H1 (cell line): ENCODE results near the gene UHMK1. TPM values are rescaled to one million over a fixed set of nuclear protein-coding genes. Genes with fewer than 3 reads are reported as not detected.

Source experiments
- CHD7 ChIP-seq: fragments of 300-600 bp; sonication (generic); IDR thresholded peaks from 2 replicates; pipeline ENCODE4 v1.7.1; 2012; ENCODE audit warnings: low read length, moderate library complexity, mild to moderate bottlenecking, inconsistent platforms; ENCODE audit not compliant: insufficient replicate concordance
- CTCF ChIP-seq, 3 experiments: IDR thresholded peaks; 1 replicate in 2 of 3; 2 replicates in 1 of 3; pipeline versions ENCODE4 v1.5.1 to v1.6.1; 2011; ENCODE audit warnings: low read length in 3 of 3, mild to moderate bottlenecking in 3 of 3, inconsistent platforms in 2 of 3, low read depth in 1 of 3, moderate library complexity in 1 of 3; ENCODE audit not compliant: insufficient read depth in 1 of 3; ENCODE audit errors: control extremely low read depth in 1 of 3
- HDAC6 ChIP-seq: IDR thresholded peaks from one replicate; pipeline ENCODE4 v1.7.1; 2012; ENCODE audit warnings: low read depth, mild to moderate bottlenecking, inconsistent platforms, low read length, moderate library complexity
- KDM1A ChIP-seq: fragments of 200-600, 300-600 bp; sonication (generic); IDR thresholded peaks from 2 replicates; pipeline ENCODE4 v1.7.1; 2016; ENCODE audit warnings: mild to moderate bottlenecking, low read length, borderline replicate concordance
- MAFK ChIP-seq: IDR thresholded peaks from 2 replicates; pipeline ENCODE4 v1.6.1; 2012; ENCODE audit warnings: low read depth, mild to moderate bottlenecking, improper control_type of control experiment, low read length
- RNF2 ChIP-seq: fragments of 200-900, 300-1000 bp; sonication (generic); IDR thresholded peaks from 2 replicates; pipeline ENCODE4 v1.7.1; 2016; ENCODE audit warnings: borderline replicate concordance, low read depth, mild to moderate bottlenecking, antibody characterized with exemption, low read length; ENCODE audit not compliant: poor library complexity, severe bottlenecking; ENCODE audit errors: missing control alignments
- SUZ12 ChIP-seq: fragments of 200-600 bp; sonication (generic); IDR thresholded peaks from 2 replicates; pipeline ENCODE4 v1.6.1; 2012; ENCODE audit warnings: mild to moderate bottlenecking, inconsistent platforms, low read length, moderate library complexity, mixed read lengths
- YY1 ChIP-seq: IDR thresholded peaks from 2 replicates; pipeline ENCODE4 v1.6.1; 2011; ENCODE audit warnings: low read depth, mild to moderate bottlenecking, low read length
- polyA plus RNA-seq, 7 experiments: library from polyadenylated mRNA; depleted of rRNA in 3 of 7; stranded (reverse) in 5 of 7; unstranded in 2 of 7; fragments of >200 nt in 5 of 7; fragments of 200-250 nt in 2 of 7; gene quantifications; 1 replicate in 5 of 7; 2 replicates in 1 of 7; 4 replicates in 1 of 7; pipeline versions ENCODE4 v1.2.1 to v1.2.3, GENCODE V29; 2011 to 2013; ENCODE audit warnings: missing spikeins in 2 of 7, mixed read lengths in 2 of 7
- total RNA-seq: library from RNA; stranded (reverse); fragmentation: NEBNext Ultra II Directional; extraction: Animal tissue kit (Norgen Biotek cat#: 25700); gene quantifications from 2 replicates; pipeline ENCODE4 v1.2.1, GENCODE V29; 2021

The UHMK1 gene
- total and polyA plus RNA-seq, 2 of the 8 experiments (the other 6 are each of a cell fraction or from before 2014, with no cell fraction given), result 4.6 to 16.1 TPM

- TF ChIP-seq CHD7, result no peak
- TF ChIP-seq KDM1A, result no peak
- TF ChIP-seq SUZ12, result no peak
- no peak for TF ChIP-seq MAFK
- TF ChIP-seq HDAC6, result no peak
- no peak for TF ChIP-seq YY1
- TF ChIP-seq RNF2, result no peak
- TF ChIP-seq CTCF (IDR thresholded peaks at IDR 0.05; ENCODE audit: control extremely low read depth in 1 of 3, insufficient read depth in 1 of 3, low read depth in 1 of 3, low read length in 3 of 3), result no peak
Measured at GRCh38 chr1:162557536-162557935, 59.9 kb downstream of the UHMK1 start (continued).
